ENCODE results near the gene UBXN11.

Gene UBXN11

GRCh38 chr1:26321315-26322041 lies 15.0 kb upstream of the UBXN11 start:
- H3K4me2 ChIP-seq (ENCODE audit: low read depth, low read length, poor library complexity, severe bottlenecking): peak overlapping the region; percentile 96
- H3K4me1 ChIP-seq (ENCODE audit: insufficient read depth, low read length, poor library complexity, severe bottlenecking): peaks cover 38% of the 10 kb centered on the region
- H3K9ac ChIP-seq (ENCODE audit: low read depth, low read length, poor library complexity, severe bottlenecking): peak overlapping the region; percentile 95
- H3K9me2 ChIP-seq (replicated peaks; ENCODE audit: low read depth, low read length): no peaks in the 10 kb centered on the region
- peaks cover 48% of the 10 kb centered on the region for H3K79me2 ChIP-seq (ENCODE audit: insufficient read depth, low read length)
- peak overlapping the region; percentile 88 for H3K4me3 ChIP-seq (ENCODE audit: low read length, poor library complexity, severe bottlenecking)
- H3K36me3 ChIP-seq (ENCODE audit: insufficient read depth, low read length): no peaks in the 10 kb centered on the region
- no peaks in the 10 kb centered on the region for H3K27me3 ChIP-seq (ENCODE audit: insufficient read depth, low read length, poor library complexity, severe bottlenecking)
- H4K20me1 ChIP-seq (ENCODE audit: insufficient read depth, low read length, poor library complexity, severe bottlenecking): no peaks in the 10 kb centered on the region
- no peaks in the 10 kb centered on the region for H3K9me3 ChIP-seq (ENCODE audit: insufficient read depth, low read depth, low read length)
- H2AFZ ChIP-seq (ENCODE audit: low read length): no peak overlapping the region
- no peaks in the 10 kb centered on the region for H3F3A ChIP-seq (ENCODE audit: low read depth)
- TF ChIP-seq CTCF (conservative IDR thresholded peaks at IDR 0.05; ENCODE audit: low read length) (peak; percentile 95), EZH2phosphoT487 (IDR thresholded peaks at IDR 0.05; ENCODE audit: borderline replicate concordance) (no peak)

GRCh38 chr1:26320896-26321295 lies 14.5 kb upstream of the UBXN11 start:
- Histone ChIP-seq H3K9ac (ENCODE audit: low read depth, low read length, poor library complexity, severe bottlenecking) (peak overlapping the region; percentile 95), H3K27me3 (ENCODE audit: insufficient read depth, low read length, poor library complexity, severe bottlenecking) (no peaks in the 10 kb centered on the region), H3K9me2 (replicated peaks; ENCODE audit: low read depth, low read length) (no peaks in the 10 kb centered on the region), H3K4me1 (ENCODE audit: insufficient read depth, low read length, poor library complexity, severe bottlenecking) (peaks cover 44% of the 10 kb centered on the region), H3K4me3 (ENCODE audit: low read length, poor library complexity, severe bottlenecking) (peak overlapping the region; percentile 88), H3F3A (ENCODE audit: low read depth) (no peaks in the 10 kb centered on the region), H4K20me1 (ENCODE audit: insufficient read depth, low read length, poor library complexity, severe bottlenecking) (no peaks in the 10 kb centered on the region), H3K9me3 (ENCODE audit: insufficient read depth, low read depth, low read length) (no peaks in the 10 kb centered on the region), H3K4me2 (ENCODE audit: low read depth, low read length, poor library complexity, severe bottlenecking) (peak overlapping the region; percentile 96), H3K79me2 (ENCODE audit: insufficient read depth, low read length) (peaks cover 48% of the 10 kb centered on the region), H2AFZ (ENCODE audit: low read length) (no peak overlapping the region), H3K36me3 (ENCODE audit: insufficient read depth, low read length) (no peaks in the 10 kb centered on the region)
- TF ChIP-seq CTCF (conservative IDR thresholded peaks at IDR 0.05; ENCODE audit: low read length): no peak
- no peak for TF ChIP-seq EZH2phosphoT487 (IDR thresholded peaks at IDR 0.05; ENCODE audit: borderline replicate concordance)

- Histone ChIP-seq H3K27me3 (ENCODE audit: insufficient read depth, low read length, poor library complexity, severe bottlenecking) (no peaks in the 10 kb centered on the region), H4K20me1 (ENCODE audit: insufficient read depth, low read length, poor library complexity, severe bottlenecking) (no peaks in the 10 kb centered on the region), H3K9ac (ENCODE audit: low read depth, low read length, poor library complexity, severe bottlenecking) (peak overlapping the region; percentile 95), H3K4me1 (ENCODE audit: insufficient read depth, low read length, poor library complexity, severe bottlenecking) (peaks cover 63% of the 10 kb centered on the region), H3K9me2 (replicated peaks; ENCODE audit: low read depth, low read length) (no peaks in the 10 kb centered on the region), H2AFZ (ENCODE audit: low read length) (no peak overlapping the region), H3F3A (ENCODE audit: low read depth) (no peaks in the 10 kb centered on the region), H3K36me3 (ENCODE audit: insufficient read depth, low read length) (no peaks in the 10 kb centered on the region), H3K4me3 (ENCODE audit: low read length, poor library complexity, severe bottlenecking) (peak overlapping the region; percentile 88), H3K4me2 (ENCODE audit: low read depth, low read length, poor library complexity, severe bottlenecking) (peak overlapping the region; percentile 96), H3K9me3 (ENCODE audit: insufficient read depth, low read depth, low read length) (no peaks in the 10 kb centered on the region), H3K79me2 (ENCODE audit: insufficient read depth, low read length) (peaks cover 48% of the 10 kb centered on the region)
- no peak for TF ChIP-seq CTCF (conservative IDR thresholded peaks at IDR 0.05; ENCODE audit: low read length)
- TF ChIP-seq EZH2phosphoT487 (IDR thresholded peaks at IDR 0.05; ENCODE audit: borderline replicate concordance): no peak
Observed at GRCh38 chr1:26318338-26319064, 12.1 kb upstream of the UBXN11 start.

Measured in Loucy (cell line).